Cardiac ventricle fibroblast (primary cell): ENCODE measurements around the gene SOX30. TPM values are rescaled to one million over a fixed set of nuclear protein-coding genes. Genes with fewer than 3 reads are reported as not detected.

Experiments used
- total RNA-seq: library from RNA; depleted of rRNA; stranded (reverse); fragments of >200 nt; gene quantifications from 2 replicates; pipeline ENCODE4 v1.2.3, GENCODE V29; 2015

Gene SOX30
- total RNA-seq, result not detected in 2 replicates

DNA sequence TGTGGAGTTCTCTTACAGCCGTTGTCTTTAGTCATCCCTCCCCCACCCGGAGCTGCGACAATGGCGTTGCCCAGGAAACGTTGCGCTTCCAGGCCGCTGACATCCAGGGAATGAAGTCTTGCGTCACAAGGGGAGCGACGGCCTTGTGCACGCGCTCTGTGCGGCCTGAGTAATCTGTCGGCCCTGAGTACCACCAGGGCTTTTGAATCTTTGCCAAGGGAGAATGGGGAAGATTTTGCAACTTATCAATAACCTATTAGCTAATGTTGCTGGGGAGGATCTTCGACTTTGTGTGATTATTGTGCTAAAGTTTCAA lies at the start of gene SOX30:
Gene SOX30 (minus strand): TSS at position 62 of the 316 bp plus-strand sequence. CDS start 360 bp downstream, outside the sequence.

DNA sequence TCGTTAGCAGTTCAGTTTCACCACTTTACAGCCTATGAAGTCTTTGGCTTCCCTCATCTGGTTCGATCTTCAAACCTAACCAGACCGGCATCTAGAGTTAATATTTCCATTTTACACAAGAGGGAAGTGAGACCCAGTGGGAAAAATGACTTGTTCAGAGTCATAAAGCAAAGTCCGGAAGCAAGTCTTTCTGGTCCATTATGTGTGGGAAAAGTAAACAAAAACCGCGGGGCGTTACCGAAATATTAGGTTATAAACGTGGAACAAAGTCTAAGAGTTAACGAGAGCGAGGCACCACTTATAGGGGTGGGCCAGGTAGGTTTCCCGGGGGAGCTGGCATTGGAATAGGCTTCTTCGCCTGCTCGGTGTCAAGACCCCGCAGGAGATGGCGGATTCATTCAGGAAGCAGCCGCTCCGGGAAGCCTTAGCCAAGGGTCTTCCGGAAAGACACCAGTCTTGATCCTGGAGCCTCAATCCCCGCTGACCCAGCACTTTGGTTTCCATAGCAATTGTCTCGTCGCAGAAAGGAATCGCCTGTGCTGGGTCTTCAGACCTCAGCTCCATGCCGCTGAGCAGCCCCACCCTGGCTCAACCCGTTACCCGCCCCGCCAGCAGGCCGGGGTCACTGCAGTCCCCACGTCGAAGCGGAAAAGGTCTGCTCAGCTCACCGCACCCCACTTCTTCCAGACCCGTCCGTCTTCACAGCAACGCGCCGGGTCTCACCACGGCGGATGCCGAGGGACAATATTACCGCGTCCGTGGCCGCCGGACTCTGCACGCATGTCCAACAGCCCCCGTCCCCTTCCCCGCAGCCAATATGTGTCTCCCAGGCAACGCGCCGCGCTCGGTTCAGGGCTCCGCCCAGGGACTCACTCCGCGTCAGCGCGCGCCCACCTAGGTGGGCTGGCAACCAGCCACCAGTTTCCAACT lies 18.7 kb upstream of the SOX30 start, which contains the start of gene C5orf52:
Gene C5orf52 (plus strand): TSS at position 872 of the 930 bp plus-strand sequence. CDS start 82 bp downstream, outside the sequence.

Other genes with a start within 250 kb of the SOX30 start
- gene NIPAL4, start 192.2 kb downstream of the SOX30 start, total RNA-seq, result 0.93 TPM in 1 of 2 replicates, not detected in the other
- 8.0 and 8.8 TPM in 2 replicates for gene ADAM19, start 76.7 kb downstream of the SOX30 start, total RNA-seq
- not detected in 2 replicates for gene C5orf52, start 19.1 kb upstream of the SOX30 start, total RNA-seq
- 9.7 and 10.7 TPM in 2 replicates for gene THG1L, start 79.0 kb upstream of the SOX30 start, total RNA-seq
- 2.5 and 2.6 TPM in 2 replicates for gene LSM11, start 91.3 kb upstream of the SOX30 start, total RNA-seq
- gene CLINT1, start 206.7 kb upstream of the SOX30 start, total RNA-seq, result 42.4 and 50.2 TPM in 2 replicates